ENCODE measurements around the gene TRIM47.

- TF ChIP-seq, protein P1, sequence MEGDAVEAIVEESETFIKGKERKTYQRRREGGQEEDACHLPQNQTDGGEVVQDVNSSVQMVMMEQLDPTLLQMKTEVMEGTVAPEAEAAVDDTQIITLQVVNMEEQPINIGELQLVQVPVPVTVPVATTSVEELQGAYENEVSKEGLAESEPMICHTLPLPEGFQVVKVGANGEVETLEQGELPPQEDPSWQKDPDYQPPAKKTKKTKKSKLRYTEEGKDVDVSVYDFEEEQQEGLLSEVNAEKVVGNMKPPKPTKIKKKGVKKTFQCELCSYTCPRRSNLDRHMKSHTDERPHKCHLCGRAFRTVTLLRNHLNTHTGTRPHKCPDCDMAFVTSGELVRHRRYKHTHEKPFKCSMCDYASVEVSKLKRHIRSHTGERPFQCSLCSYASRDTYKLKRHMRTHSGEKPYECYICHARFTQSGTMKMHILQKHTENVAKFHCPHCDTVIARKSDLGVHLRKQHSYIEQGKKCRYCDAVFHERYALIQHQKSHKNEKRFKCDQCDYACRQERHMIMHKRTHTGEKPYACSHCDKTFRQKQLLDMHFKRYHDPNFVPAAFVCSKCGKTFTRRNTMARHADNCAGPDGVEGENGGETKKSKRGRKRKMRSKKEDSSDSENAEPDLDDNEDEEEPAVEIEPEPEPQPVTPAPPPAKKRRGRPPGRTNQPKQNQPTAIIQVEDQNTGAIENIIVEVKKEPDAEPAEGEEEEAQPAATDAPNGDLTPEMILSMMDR (IDR thresholded peaks at IDR 0.05; ENCODE audit: low read length), result peak; percentile 92
- no peak for TF ChIP-seq EZH2 (IDR thresholded peaks at IDR 0.05; ENCODE audit: borderline replicate concordance, low read length)
These were observed 26.6 kb upstream of the TRIM47 start, which contains the start of gene MRPL38 for GRCh38 chr17:75904749-75905521.
